Measurements from ENCODE around the gene PUM2.
"Not testable (repeated sequence)": the region's sequence is repeated elsewhere in the genome, so short reads cannot be mapped to it uniquely, and the experiment has no call there.

Gene PUM2

GRCh38 chr2:20381457-20381856 lies 30.8 kb upstream of the PUM2 start:
- Histone ChIP-seq H3K27ac (ENCODE audit: low read length) (no peak overlapping the region), H3K4me1 (ENCODE audit: insufficient read depth, low read length) (peaks cover 6% of the 10 kb centered on the region), H3K27me3 (ENCODE audit: insufficient read depth, low read length) (no peaks in the 10 kb centered on the region), H3K4me3 (ENCODE audit: low read length) (no peak overlapping the region), H3K36me3 (ENCODE audit: insufficient read depth, low read depth, low read length) (no peaks in the 10 kb centered on the region), H3K9me3 (ENCODE audit: insufficient read depth, low read depth, low read length) (no peaks in the 10 kb centered on the region), H3K9ac (ENCODE audit: low read depth, low read length) (no peak overlapping the region)

DNA sequence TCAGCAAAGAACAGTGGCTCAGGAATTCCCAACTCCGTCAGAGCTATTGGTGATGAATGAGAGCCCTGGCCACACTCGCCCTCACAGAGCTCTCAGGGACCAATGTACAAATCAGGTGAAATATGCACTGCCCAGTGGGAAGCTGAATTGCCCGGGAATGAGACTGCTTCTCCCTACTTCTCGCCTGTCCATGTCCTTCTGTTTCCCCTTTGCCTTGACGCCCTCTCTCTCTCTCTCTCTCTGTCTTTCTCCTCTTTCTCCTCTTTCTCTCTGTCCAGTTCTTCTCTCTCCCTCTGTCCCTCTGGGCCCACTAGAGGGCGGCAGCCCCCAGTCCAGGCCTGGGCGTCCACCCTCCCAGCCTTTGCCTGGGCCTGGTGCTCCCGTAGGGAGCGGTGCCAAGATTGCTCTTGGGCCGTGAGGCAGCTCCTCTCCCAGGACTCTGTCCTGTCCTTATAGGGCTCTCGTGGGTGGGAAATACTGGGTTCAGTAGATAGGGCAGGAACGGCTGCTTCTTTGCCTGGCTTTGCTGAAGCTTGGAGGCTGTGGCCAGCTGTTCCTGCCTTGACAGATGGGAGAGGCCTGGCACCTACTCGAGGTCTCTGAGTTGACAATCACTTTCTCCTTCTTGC lies 28.4 kb upstream of the PUM2 start:
- H3K27ac ChIP-seq (ENCODE audit: low read length): no peak overlapping the region
- H3K9me3 ChIP-seq (ENCODE audit: insufficient read depth, low read depth, low read length): no peaks in the 10 kb centered on the region
- H3K9ac ChIP-seq (ENCODE audit: low read depth, low read length): no peak overlapping the region
- peaks cover 6% of the 10 kb centered on the region for H3K4me1 ChIP-seq (ENCODE audit: insufficient read depth, low read length)
- no peaks in the 10 kb centered on the region for H3K36me3 ChIP-seq (ENCODE audit: insufficient read depth, low read depth, low read length)
- H3K27me3 ChIP-seq (ENCODE audit: insufficient read depth, low read length): no peaks in the 10 kb centered on the region
- H3K4me3 ChIP-seq (ENCODE audit: low read length): no peak overlapping the region

GRCh38 chr2:20378341-20378740 lies 27.7 kb upstream of the PUM2 start:
- Histone ChIP-seq H3K27ac (ENCODE audit: low read length) (no peak overlapping the region), H3K9ac (ENCODE audit: low read depth, low read length) (no peak overlapping the region), H3K36me3 (ENCODE audit: insufficient read depth, low read depth, low read length) (no peaks in the 10 kb centered on the region), H3K4me1 (ENCODE audit: insufficient read depth, low read length) (peaks cover 6% of the 10 kb centered on the region), H3K4me3 (ENCODE audit: low read length) (no peak overlapping the region), H3K9me3 (ENCODE audit: insufficient read depth, low read depth, low read length) (no peaks in the 10 kb centered on the region), H3K27me3 (ENCODE audit: insufficient read depth, low read length) (no peaks in the 10 kb centered on the region)

DNA sequence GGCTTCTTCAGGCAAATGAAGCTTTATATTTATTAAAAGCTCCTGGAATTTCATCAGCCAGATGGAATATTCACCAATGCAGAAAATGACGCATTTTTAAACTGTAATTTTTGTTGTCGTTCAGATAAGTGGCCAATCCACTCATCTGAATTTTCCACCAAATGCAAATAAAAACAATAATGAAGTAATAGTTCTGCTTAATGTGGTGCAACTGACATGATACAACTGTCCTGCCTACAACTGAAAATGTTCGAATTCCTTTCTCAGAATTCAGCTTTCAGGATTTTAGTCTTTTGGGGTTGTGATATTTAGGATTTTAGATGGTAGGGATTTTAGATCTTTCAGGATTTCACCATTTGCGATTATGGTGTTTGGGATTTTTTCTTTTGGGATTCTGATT lies 27.1 kb upstream of the PUM2 start:
- no peaks in the 10 kb centered on the region for H3K9me3 ChIP-seq (ENCODE audit: insufficient read depth, low read depth, low read length)
- H3K4me3 ChIP-seq (ENCODE audit: low read length): no peak overlapping the region
- peaks cover 6% of the 10 kb centered on the region for H3K4me1 ChIP-seq (ENCODE audit: insufficient read depth, low read length)
- H3K27me3 ChIP-seq (ENCODE audit: insufficient read depth, low read length): no peaks in the 10 kb centered on the region
- no peaks in the 10 kb centered on the region for H3K36me3 ChIP-seq (ENCODE audit: insufficient read depth, low read depth, low read length)
- H3K27ac ChIP-seq (ENCODE audit: low read length): no peak overlapping the region
- H3K9ac ChIP-seq (ENCODE audit: low read depth, low read length): no peak overlapping the region

DNA sequence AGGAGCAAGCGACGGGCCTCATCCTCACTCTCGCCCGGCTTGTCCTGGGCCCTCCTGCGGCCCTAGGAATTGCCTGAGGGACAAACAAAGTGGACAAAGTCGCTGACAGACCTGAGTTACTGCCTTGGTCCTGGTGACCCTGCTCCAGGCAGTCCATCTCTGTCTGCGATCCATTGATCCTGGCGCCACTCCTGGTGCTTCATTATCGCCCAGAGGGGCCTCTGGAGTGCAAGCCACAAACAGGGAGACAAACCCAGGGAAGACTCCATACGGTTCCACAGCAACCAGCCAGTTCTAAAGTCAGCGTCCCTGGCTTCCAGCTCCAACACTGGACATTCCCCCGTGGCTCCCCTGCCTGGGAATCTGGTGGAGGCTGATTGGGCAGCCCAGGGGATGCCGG lies 24.3 kb upstream of the PUM2 start:
- H3K4me3 ChIP-seq (ENCODE audit: low read length); H3K9ac ChIP-seq (ENCODE audit: low read depth, low read length); H3K27ac ChIP-seq (ENCODE audit: low read length); H3K4me1 ChIP-seq (ENCODE audit: insufficient read depth, low read length); H3K36me3 ChIP-seq (ENCODE audit: insufficient read depth, low read depth, low read length); H3K9me3 ChIP-seq (ENCODE audit: insufficient read depth, low read depth, low read length); H3K27me3 ChIP-seq (ENCODE audit: insufficient read depth, low read length): not testable (repeated sequence)

- H3K27me3 ChIP-seq (ENCODE audit: insufficient read depth, low read length): no peaks in the 10 kb centered on the region
- no peaks in the 10 kb centered on the region for H3K4me1 ChIP-seq (ENCODE audit: insufficient read depth, low read length)
- H3K36me3 ChIP-seq (ENCODE audit: insufficient read depth, low read depth, low read length): no peaks in the 10 kb centered on the region
- no peak overlapping the region for H3K4me3 ChIP-seq (ENCODE audit: low read length)
- H3K9me3 ChIP-seq (ENCODE audit: insufficient read depth, low read depth, low read length): no peaks in the 10 kb centered on the region
- no peak overlapping the region for H3K9ac ChIP-seq (ENCODE audit: low read depth, low read length)
- no peak overlapping the region for H3K27ac ChIP-seq (ENCODE audit: low read length)
Observed at GRCh38 chr2:20372896-20373640, 22.4 kb upstream of the PUM2 start.

- Histone ChIP-seq H3K9ac (ENCODE audit: low read depth, low read length) (no peak overlapping the region), H3K27ac (ENCODE audit: low read length) (no peak overlapping the region), H3K36me3 (ENCODE audit: insufficient read depth, low read depth, low read length) (no peaks in the 10 kb centered on the region), H3K27me3 (ENCODE audit: insufficient read depth, low read length) (no peaks in the 10 kb centered on the region), H3K4me1 (ENCODE audit: insufficient read depth, low read length) (no peaks in the 10 kb centered on the region), H3K4me3 (ENCODE audit: low read length) (no peak overlapping the region), H3K9me3 (ENCODE audit: insufficient read depth, low read depth, low read length) (peaks cover 5% of the 10 kb centered on the region; the same call in 1 of the 2 replicates)
Observed at GRCh38 chr2:20371323-20372025, 20.8 kb upstream of the PUM2 start.

DNA sequence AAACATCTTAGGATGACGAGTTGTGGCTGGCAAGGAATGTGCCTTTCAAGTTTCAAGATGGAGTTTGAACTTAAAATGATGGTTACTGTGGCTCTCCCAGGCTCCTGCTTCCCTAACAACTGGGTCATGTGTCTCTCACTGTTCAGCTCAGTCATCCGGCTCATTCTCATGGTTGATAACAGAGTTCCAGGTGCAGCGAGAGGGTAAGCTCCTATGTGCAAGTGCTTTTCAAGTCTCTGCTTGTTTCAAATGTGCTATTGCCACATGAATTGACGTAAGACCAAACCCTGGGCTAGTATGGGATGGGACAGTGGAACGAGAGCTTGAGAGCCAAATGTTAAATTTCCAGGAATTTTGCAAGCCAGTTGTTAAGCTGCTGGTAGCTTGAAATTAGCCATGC lies 19.5 kb upstream of the PUM2 start:
- Histone ChIP-seq H3K27ac (ENCODE audit: low read length) (no peak overlapping the region), H3K9ac (ENCODE audit: low read depth, low read length) (no peak overlapping the region), H3K36me3 (ENCODE audit: insufficient read depth, low read depth, low read length) (no peaks in the 10 kb centered on the region)

GRCh38 chr2:20369366-20369765 lies 18.7 kb upstream of the PUM2 start:
- no peaks in the 10 kb centered on the region for H3K27me3 ChIP-seq (ENCODE audit: insufficient read depth, low read length)
- H3K9me3 ChIP-seq (ENCODE audit: insufficient read depth, low read depth, low read length): peaks cover 5% of the 10 kb centered on the region; the same call in 1 of the 2 replicates
- H3K4me1 ChIP-seq (ENCODE audit: insufficient read depth, low read length): no peaks in the 10 kb centered on the region; the same call in 1 of the 2 replicates
- H3K9ac ChIP-seq (ENCODE audit: low read depth, low read length): no peak overlapping the region
- H3K36me3 ChIP-seq (ENCODE audit: insufficient read depth, low read depth, low read length): no peaks in the 10 kb centered on the region
- H3K27ac ChIP-seq (ENCODE audit: low read length): no peak overlapping the region
- H3K4me3 ChIP-seq (ENCODE audit: low read length): no peak overlapping the region

More for the DNA sequence above, 19.5 kb upstream of the PUM2 start:
- H3K27me3 ChIP-seq (ENCODE audit: insufficient read depth, low read length): no peaks in the 10 kb centered on the region
- H3K4me3 ChIP-seq (ENCODE audit: low read length): no peak overlapping the region
- H3K4me1 ChIP-seq (ENCODE audit: insufficient read depth, low read length): no peaks in the 10 kb centered on the region; the same call in 1 of the 2 replicates
- H3K9me3 ChIP-seq (ENCODE audit: insufficient read depth, low read depth, low read length): peaks cover 5% of the 10 kb centered on the region; the same call in 1 of the 2 replicates

DNA sequence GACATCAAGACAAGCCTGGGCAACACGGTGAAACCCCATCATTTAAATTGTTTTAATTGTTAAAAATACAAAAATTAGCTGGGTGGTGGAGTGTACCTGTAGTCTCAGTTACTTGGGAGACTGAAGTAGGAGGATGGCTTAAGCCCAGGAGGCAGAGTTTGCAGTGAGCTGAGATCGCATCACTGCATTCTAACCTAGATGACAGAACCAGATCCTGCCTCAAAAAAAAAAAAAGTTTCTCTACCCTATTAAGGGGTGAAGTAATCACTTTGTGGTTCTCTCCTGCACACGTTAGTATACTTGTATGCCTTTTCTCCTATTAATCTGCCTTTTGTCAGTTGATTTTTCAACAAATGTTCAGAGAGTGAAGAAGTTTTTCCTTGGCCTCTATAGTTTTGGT lies 18.1 kb upstream of the PUM2 start:
- H3K27ac ChIP-seq (ENCODE audit: low read length): no peak overlapping the region

DNA sequence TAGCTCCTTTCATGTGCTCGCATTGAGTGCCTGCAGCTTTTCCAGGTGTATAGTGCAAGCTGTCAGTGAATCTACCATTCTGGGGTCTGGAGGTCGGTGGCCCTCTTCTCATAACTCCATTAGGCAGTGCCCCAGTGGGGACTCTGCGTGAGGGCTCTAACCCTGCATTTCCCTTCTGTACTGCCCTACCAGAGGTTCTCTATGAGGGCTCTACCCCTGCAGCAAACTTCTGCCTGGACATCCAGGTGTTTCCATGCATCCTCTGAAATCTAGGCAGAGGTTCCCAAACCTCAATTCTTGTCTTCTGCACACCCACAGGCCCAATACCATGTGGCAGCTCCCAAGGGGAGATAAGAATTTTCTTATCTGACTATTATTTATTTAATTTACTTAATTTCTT lies 17.3 kb upstream of the PUM2 start:
- H3K9me3 ChIP-seq (ENCODE audit: insufficient read depth, low read depth, low read length); H3K36me3 ChIP-seq (ENCODE audit: insufficient read depth, low read depth, low read length); H3K4me1 ChIP-seq (ENCODE audit: insufficient read depth, low read length); H3K4me3 ChIP-seq (ENCODE audit: low read length); H3K9ac ChIP-seq (ENCODE audit: low read depth, low read length); H3K27ac ChIP-seq (ENCODE audit: low read length); H3K27me3 ChIP-seq (ENCODE audit: insufficient read depth, low read length): not testable (repeated sequence)

More for the DNA sequence above, 18.1 kb upstream of the PUM2 start:
- no peaks in the 10 kb centered on the region; the same call in 1 of the 2 replicates for H3K4me1 ChIP-seq (ENCODE audit: insufficient read depth, low read length)
- no peak overlapping the region for H3K4me3 ChIP-seq (ENCODE audit: low read length)
- H3K36me3 ChIP-seq (ENCODE audit: insufficient read depth, low read depth, low read length): no peaks in the 10 kb centered on the region
- no peak overlapping the region for H3K9ac ChIP-seq (ENCODE audit: low read depth, low read length)
- peaks cover 5% of the 10 kb centered on the region; the same call in 1 of the 2 replicates for H3K9me3 ChIP-seq (ENCODE audit: insufficient read depth, low read depth, low read length)
- no peaks in the 10 kb centered on the region for H3K27me3 ChIP-seq (ENCODE audit: insufficient read depth, low read length)
